ENCODE data around the gene IL13RA2.

The IL13RA2 gene, protein sequence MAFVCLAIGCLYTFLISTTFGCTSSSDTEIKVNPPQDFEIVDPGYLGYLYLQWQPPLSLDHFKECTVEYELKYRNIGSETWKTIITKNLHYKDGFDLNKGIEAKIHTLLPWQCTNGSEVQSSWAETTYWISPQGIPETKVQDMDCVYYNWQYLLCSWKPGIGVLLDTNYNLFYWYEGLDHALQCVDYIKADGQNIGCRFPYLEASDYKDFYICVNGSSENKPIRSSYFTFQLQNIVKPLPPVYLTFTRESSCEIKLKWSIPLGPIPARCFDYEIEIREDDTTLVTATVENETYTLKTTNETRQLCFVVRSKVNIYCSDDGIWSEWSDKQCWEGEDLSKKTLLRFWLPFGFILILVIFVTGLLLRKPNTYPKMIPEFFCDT

DNA sequence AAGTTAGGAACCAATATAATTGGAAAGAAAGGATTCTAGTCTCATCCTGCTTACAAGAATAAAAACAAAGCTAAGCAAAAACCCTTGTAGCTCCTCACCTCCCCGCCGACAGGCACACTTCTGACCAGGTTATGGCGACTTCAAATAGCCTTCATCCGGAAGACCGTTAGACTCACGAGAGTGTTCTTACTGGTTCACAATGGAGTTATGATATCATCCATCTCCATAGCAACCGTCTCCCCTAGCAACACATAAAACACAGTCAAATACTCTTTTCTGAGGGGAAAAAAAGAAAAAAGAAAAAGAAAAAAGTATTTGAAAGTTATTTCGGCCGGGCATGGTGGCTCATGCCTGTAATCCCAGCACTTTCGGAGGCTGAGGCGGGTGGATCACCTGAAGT, at the start of gene IL13RA2:
IL13RA2 (minus strand) TSS at position 162 of the 400 bp plus-strand sequence. CDS start 347 bp downstream, outside the sequence.
- Histone ChIP-seq H3K27ac (ENCODE audit: low read depth, low read length) (no peak within 1 kb of the TSS), H3K27me3 (ENCODE audit: control insufficient read depth, insufficient read depth, low read length) (peaks cover 6% of the 10 kb centered on the region; the same call in 1 of the 2 replicates), H3K4me3 (ENCODE audit: low read depth, low read length) (no peak within 1 kb of the TSS), H3K9ac (ENCODE audit: low read depth, low read length) (no peak within 1 kb of the TSS), H3K36me3 (ENCODE audit: control insufficient read depth, insufficient read depth, low read length) (no peaks in the 10 kb centered on the region), H3K4me1 (ENCODE audit: control insufficient read depth, insufficient read depth, low read length) (no peaks in the 10 kb centered on the region), H3K9me3 (ENCODE audit: control insufficient read depth, insufficient read depth, low read length) (no peaks in the 10 kb centered on the region)

DNA sequence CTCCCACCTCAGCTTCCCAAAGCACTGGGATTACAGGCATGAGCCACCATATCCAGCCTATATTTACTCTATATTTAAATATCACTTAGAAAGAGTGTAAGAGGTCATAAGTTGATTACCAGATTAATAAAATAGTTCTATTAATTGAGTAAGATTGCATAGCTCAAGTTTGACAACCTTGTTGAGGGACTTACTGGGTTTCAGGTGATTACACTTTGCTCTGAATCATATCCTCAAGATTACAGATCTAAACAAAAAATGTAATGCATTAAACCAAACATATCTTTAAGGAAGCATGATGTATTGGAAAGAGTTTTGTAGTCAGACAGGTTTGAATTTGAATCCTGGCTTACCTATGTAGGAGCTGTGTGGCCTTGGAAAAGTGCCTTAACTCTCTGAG, 47.9 kb upstream of the IL13RA2 start:
- no peaks in the 10 kb centered on the region for H3K36me3 ChIP-seq (ENCODE audit: control insufficient read depth, insufficient read depth, low read length)
- H3K27me3 ChIP-seq (ENCODE audit: control insufficient read depth, insufficient read depth, low read length) = no peaks in the 10 kb centered on the region; the same call in none of the 2 replicates
- H3K4me1 ChIP-seq (ENCODE audit: control insufficient read depth, insufficient read depth, low read length) = no peaks in the 10 kb centered on the region
- no peak overlapping the region for H3K9ac ChIP-seq (ENCODE audit: low read depth, low read length)
- no peak overlapping the region for H3K4me3 ChIP-seq (ENCODE audit: low read depth, low read length)
- 0 out of 2 replicates have a peak, but pooled peaks cover 6% of the 10 kb centered on the region for H3K9me3 ChIP-seq (ENCODE audit: control insufficient read depth, insufficient read depth, low read length)
- no peak overlapping the region for H3K27ac ChIP-seq (ENCODE audit: low read depth, low read length)

DNA sequence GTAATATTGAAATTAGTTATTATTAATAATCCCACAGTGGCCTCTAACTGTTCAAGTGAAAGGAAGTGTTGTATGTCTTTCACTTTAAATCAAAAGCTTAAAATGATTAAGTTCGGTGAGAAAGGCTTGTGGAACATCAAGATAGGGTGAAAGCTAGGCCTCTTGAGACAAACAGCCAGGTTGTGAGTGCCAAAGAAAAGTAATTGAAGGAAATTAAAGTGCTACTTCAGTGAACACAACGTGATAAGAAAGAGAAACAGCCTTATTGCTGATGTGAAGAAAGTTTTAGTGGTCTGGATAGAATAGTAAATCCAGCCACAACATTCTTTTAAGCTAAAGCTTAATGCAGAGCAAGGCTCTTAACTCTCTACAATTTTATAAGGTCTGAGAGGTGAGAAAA, 42.6 kb upstream of the IL13RA2 start:
- Histone ChIP-seq H3K9ac (ENCODE audit: low read depth, low read length) (no peak overlapping the region), H3K27me3 (ENCODE audit: control insufficient read depth, insufficient read depth, low read length) (peaks cover 10% of the 10 kb centered on the region), H3K4me1 (ENCODE audit: control insufficient read depth, insufficient read depth, low read length) (no peaks in the 10 kb centered on the region), H3K4me3 (ENCODE audit: low read depth, low read length) (no peak overlapping the region), H3K36me3 (ENCODE audit: control insufficient read depth, insufficient read depth, low read length) (no peaks in the 10 kb centered on the region), H3K27ac (ENCODE audit: low read depth, low read length) (no peak overlapping the region), H3K9me3 (ENCODE audit: control insufficient read depth, insufficient read depth, low read length) (0 out of 2 replicates have a peak, but pooled peaks cover 6% of the 10 kb centered on the region)

DNA sequence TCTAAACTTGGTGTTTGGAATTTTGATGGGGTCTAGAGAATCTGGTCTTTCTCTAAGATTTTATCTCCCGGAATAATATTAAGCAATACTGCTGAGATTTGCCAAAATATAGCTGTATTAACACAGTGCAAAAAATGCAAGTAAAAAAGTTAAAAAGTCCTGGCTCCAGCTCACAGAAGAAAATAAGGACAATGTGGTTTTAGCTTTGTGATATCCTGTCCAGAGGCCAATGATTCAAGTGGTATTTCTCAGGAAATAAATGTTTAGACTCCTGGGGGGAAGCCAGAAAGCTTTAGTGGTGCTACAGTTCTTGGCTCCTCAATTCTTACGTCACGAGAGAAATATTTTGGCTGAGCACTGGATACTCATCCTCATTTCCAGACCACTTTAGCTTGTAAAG, 40.9 kb upstream of the IL13RA2 start:
- Histone ChIP-seq H3K4me1 (ENCODE audit: control insufficient read depth, insufficient read depth, low read length) (no peaks in the 10 kb centered on the region), H3K27ac (ENCODE audit: low read depth, low read length) (no peak overlapping the region), H3K4me3 (ENCODE audit: low read depth, low read length) (no peak overlapping the region), H3K36me3 (ENCODE audit: control insufficient read depth, insufficient read depth, low read length) (no peaks in the 10 kb centered on the region), H3K27me3 (ENCODE audit: control insufficient read depth, insufficient read depth, low read length) (peaks cover 15% of the 10 kb centered on the region), H3K9me3 (ENCODE audit: control insufficient read depth, insufficient read depth, low read length) (0 out of 2 replicates have a peak, but pooled peaks cover 6% of the 10 kb centered on the region), H3K9ac (ENCODE audit: low read depth, low read length) (no peak overlapping the region)

DNA sequence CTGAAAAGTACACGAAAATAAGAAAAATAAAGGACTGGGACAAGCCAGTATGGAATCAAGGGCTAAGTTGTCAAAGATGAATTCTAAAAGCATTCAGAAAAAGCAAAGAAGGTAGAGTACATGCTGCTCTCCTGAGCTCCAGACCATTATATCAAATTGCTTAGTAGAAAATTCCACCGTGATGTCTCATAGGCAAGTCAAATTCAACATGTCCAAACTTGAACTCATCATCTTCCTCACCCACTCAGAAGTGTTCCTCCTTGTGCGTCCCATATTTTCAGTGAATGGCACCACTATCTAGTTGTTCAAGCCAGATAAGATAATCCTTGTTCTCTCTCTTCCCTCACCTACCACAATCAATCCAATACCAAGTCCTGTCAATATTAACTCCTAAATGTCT, 37.5 kb upstream of the IL13RA2 start:
- peaks cover 19% of the 10 kb centered on the region for H3K27me3 ChIP-seq (ENCODE audit: control insufficient read depth, insufficient read depth, low read length)
- H3K4me1 ChIP-seq (ENCODE audit: control insufficient read depth, insufficient read depth, low read length) = no peaks in the 10 kb centered on the region
- H3K9me3 ChIP-seq (ENCODE audit: control insufficient read depth, insufficient read depth, low read length) = no peaks in the 10 kb centered on the region
- no peak overlapping the region for H3K9ac ChIP-seq (ENCODE audit: low read depth, low read length)
- no peak overlapping the region for H3K4me3 ChIP-seq (ENCODE audit: low read depth, low read length)
- H3K27ac ChIP-seq (ENCODE audit: low read depth, low read length) = no peak overlapping the region
- H3K36me3 ChIP-seq (ENCODE audit: control insufficient read depth, insufficient read depth, low read length) = no peaks in the 10 kb centered on the region

- Histone ChIP-seq H3K27ac (ENCODE audit: low read depth, low read length) (no peak overlapping the region), H3K4me1 (ENCODE audit: control insufficient read depth, insufficient read depth, low read length) (no peaks in the 10 kb centered on the region), H3K27me3 (ENCODE audit: control insufficient read depth, insufficient read depth, low read length) (peaks cover 12% of the 10 kb centered on the region)
Observed at GRCh38 chrX:115053223-115053622, 35.8 kb upstream of the IL13RA2 start.

GRCh38 chrX:115047715-115048114, 30.3 kb upstream of the IL13RA2 start:
- H3K27ac ChIP-seq (ENCODE audit: low read depth, low read length) = no peak overlapping the region
- peaks cover 5% of the 10 kb centered on the region; the same call in 1 of the 2 replicates for H3K27me3 ChIP-seq (ENCODE audit: control insufficient read depth, insufficient read depth, low read length)
- H3K4me3 ChIP-seq (ENCODE audit: low read depth, low read length) = no peak overlapping the region
- H3K9ac ChIP-seq (ENCODE audit: low read depth, low read length) = no peak overlapping the region
- H3K36me3 ChIP-seq (ENCODE audit: control insufficient read depth, insufficient read depth, low read length) = no peaks in the 10 kb centered on the region
- no peaks in the 10 kb centered on the region for H3K4me1 ChIP-seq (ENCODE audit: control insufficient read depth, insufficient read depth, low read length)
- H3K9me3 ChIP-seq (ENCODE audit: control insufficient read depth, insufficient read depth, low read length) = no peaks in the 10 kb centered on the region

More at GRCh38 chrX:115053223-115053622, 35.8 kb upstream of the IL13RA2 start:
- no peaks in the 10 kb centered on the region for H3K9me3 ChIP-seq (ENCODE audit: control insufficient read depth, insufficient read depth, low read length)
- no peaks in the 10 kb centered on the region for H3K36me3 ChIP-seq (ENCODE audit: control insufficient read depth, insufficient read depth, low read length)
- H3K4me3 ChIP-seq (ENCODE audit: low read depth, low read length) = no peak overlapping the region
- H3K9ac ChIP-seq (ENCODE audit: low read depth, low read length) = no peak overlapping the region

DNA sequence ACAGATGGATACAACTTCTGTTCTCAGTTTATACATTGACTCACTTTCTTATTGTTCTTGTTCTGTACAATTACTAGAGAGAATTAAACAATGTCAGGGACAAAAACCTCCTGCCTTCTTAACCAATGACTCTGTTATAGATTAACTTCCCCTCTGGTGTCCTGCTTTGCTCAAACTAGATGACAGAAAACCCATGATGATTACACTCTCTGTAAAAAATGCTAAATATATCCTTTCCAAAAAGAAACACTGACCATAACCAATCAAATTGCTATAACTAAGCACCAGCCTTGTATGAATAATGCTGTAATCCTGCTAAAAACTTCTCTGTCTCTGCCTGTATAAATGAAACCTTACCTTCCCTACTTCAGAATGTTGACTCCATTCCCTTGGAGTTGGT, 29.8 kb upstream of the IL13RA2 start:
- Histone ChIP-seq H3K4me3 (ENCODE audit: low read depth, low read length) (no peak overlapping the region), H3K9ac (ENCODE audit: low read depth, low read length) (no peak overlapping the region), H3K27ac (ENCODE audit: low read depth, low read length) (no peak overlapping the region), H3K27me3 (ENCODE audit: control insufficient read depth, insufficient read depth, low read length) (peaks cover 5% of the 10 kb centered on the region; the same call in 1 of the 2 replicates), H3K36me3 (ENCODE audit: control insufficient read depth, insufficient read depth, low read length) (no peaks in the 10 kb centered on the region), H3K4me1 (ENCODE audit: control insufficient read depth, insufficient read depth, low read length) (no peaks in the 10 kb centered on the region), H3K9me3 (ENCODE audit: control insufficient read depth, insufficient read depth, low read length) (no peaks in the 10 kb centered on the region)

- Histone ChIP-seq H3K9ac (ENCODE audit: low read depth, low read length) (no peak overlapping the region), H3K4me1 (ENCODE audit: control insufficient read depth, insufficient read depth, low read length) (no peaks in the 10 kb centered on the region), H3K27ac (ENCODE audit: low read depth, low read length) (no peak overlapping the region), H3K4me3 (ENCODE audit: low read depth, low read length) (no peak overlapping the region), H3K36me3 (ENCODE audit: control insufficient read depth, insufficient read depth, low read length) (no peaks in the 10 kb centered on the region), H3K9me3 (ENCODE audit: control insufficient read depth, insufficient read depth, low read length) (no peaks in the 10 kb centered on the region), H3K27me3 (ENCODE audit: control insufficient read depth, insufficient read depth, low read length) (peaks cover 8% of the 10 kb centered on the region; the same call in 1 of the 2 replicates)
Observed at GRCh38 chrX:115040417-115040816, 23.0 kb upstream of the IL13RA2 start.

DNA sequence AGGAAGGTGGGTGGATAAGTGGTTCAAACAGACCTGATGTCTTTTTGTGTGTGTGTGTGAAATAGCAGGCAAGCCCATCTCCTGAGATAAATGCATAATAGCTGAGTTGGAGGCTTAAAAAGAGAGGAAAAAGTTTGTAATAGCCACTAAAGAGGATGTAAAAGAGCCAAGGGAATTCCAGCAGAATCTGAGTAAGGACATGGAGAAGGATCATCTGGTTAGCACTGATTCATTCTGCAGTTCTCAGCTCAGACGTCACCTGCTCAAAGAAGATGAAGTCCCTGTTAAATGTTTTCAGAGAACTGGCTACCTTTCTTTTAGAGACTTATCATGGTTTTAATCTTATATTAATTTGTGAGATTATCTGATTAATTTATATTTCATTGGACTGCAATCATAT, 21.0 kb upstream of the IL13RA2 start:
- Histone ChIP-seq H3K27me3 (ENCODE audit: control insufficient read depth, insufficient read depth, low read length) (peaks cover 8% of the 10 kb centered on the region; the same call in 1 of the 2 replicates), H3K9me3 (ENCODE audit: control insufficient read depth, insufficient read depth, low read length) (no peaks in the 10 kb centered on the region)

GRCh38 chrX:115036029-115036428, 18.6 kb upstream of the IL13RA2 start:
- no peak overlapping the region for H3K4me3 ChIP-seq (ENCODE audit: low read depth, low read length)
- peaks cover 8% of the 10 kb centered on the region; the same call in 1 of the 2 replicates for H3K27me3 ChIP-seq (ENCODE audit: control insufficient read depth, insufficient read depth, low read length)
- H3K36me3 ChIP-seq (ENCODE audit: control insufficient read depth, insufficient read depth, low read length) = no peaks in the 10 kb centered on the region
- no peak overlapping the region for H3K9ac ChIP-seq (ENCODE audit: low read depth, low read length)
- H3K9me3 ChIP-seq (ENCODE audit: control insufficient read depth, insufficient read depth, low read length) = no peaks in the 10 kb centered on the region
- no peaks in the 10 kb centered on the region for H3K4me1 ChIP-seq (ENCODE audit: control insufficient read depth, insufficient read depth, low read length)
- no peak overlapping the region for H3K27ac ChIP-seq (ENCODE audit: low read depth, low read length)

More for the DNA sequence above, 21.0 kb upstream of the IL13RA2 start:
- Histone ChIP-seq H3K9ac (ENCODE audit: low read depth, low read length) (no peak overlapping the region), H3K4me3 (ENCODE audit: low read depth, low read length) (no peak overlapping the region), H3K36me3 (ENCODE audit: control insufficient read depth, insufficient read depth, low read length) (no peaks in the 10 kb centered on the region), H3K27ac (ENCODE audit: low read depth, low read length) (no peak overlapping the region), H3K4me1 (ENCODE audit: control insufficient read depth, insufficient read depth, low read length) (no peaks in the 10 kb centered on the region)

All from HUES48 (cell line).